Stimulated activated CD8-positive, alpha-beta memory T cell treated with anti-CD3 and anti-CD28 coated beads, Interleukin-7, amount 100 ng/mL, for 1 hour (primary cell): ENCODE measurements around the gene SPTBN1.
A peak's percentile ranks its signal among the peaks of the same experiment; 100 is the strongest.
"Not testable (repeated sequence)": the region's sequence is repeated elsewhere in the genome, so short reads cannot be mapped to it uniquely, and the experiment has no call there.

Experiments used
- DNase-seq, 2 donors: peaks; one replicate each; pipeline ENCODE4 v3.0.0-alpha.2; 2020; ENCODE audit warnings: low read depth in 2 of 2

SPTBN1 gene

DNA sequence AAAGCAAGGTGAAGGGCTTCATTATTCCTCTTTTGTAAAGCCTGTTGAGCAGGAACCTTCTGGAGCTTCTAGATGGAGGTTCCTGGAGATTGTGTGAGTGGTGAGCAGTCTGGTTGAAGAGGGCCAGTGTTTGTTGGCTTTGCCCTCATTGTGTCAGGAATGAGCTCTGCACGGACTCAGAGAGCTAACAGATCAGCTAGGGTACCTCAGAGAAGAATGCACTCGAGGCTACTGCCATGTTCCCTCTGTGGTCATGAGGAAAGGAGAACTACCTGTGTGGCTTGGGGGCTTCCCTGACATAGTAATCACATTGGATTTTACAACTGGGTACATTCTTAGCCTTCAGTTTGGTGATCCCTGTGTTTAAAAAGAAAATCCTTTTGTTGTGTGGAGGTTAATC lies 46.6 kb downstream of the SPTBN1 start:
- no peak for DNase-seq

DNA sequence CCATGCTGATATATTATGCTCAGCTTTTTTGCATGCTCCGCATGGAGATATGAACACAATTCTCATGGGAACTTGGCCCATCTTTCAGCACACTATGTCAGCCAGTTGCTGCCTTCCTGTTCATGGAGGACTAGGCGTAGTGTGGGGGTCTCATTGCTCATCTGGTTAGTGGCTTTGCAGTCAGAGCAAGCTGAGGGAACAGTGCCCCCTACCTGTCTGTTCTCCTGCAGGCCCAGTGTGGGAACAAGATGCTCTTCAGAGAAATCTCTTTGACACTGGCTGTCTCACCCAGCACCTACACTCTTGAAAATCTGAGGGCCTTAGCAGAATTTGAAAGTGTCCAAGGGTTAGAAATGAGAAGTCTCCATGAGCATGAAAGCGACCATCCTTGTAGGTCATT lies 47.1 kb downstream of the SPTBN1 start:
- no peak for DNase-seq

DNA sequence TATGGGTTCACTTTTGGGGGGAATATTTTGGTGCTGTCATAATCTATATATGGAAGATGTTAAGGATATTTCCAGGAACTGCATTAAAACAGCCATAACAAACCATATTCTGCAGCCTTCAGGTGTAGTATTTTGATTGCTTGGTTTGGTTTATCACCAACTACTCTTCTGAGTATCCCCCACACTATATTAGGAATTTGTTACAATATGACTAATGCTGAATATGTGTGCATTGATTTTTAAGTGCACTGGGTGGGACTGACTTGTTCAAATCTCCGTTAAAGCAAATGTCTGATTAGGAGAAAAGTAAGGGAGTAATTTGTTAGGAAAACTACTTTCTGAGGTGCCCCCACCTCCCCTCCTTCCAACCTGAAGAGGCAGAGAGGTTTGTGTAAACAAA lies 47.7 kb downstream of the SPTBN1 start:
- no peak for DNase-seq

DNA sequence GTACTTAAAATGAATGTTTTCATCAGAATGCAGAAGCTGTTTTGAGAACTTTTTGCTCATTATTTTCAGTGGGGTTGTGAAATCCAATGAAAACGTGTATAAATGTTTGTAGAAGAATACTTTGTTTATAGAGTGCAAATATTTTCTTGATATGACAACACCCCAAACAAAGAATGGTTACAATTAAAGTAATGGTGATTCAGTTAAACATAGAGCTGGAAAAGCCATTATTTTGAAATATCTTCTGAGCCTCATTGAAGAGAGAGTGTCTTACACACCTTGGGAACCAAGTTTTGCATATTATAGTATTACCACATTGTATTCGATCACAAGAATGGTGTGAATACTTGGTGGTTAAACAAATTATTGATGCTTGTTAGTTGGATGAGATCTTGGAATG lies 48.7 kb downstream of the SPTBN1 start:
- no peak for DNase-seq

DNA sequence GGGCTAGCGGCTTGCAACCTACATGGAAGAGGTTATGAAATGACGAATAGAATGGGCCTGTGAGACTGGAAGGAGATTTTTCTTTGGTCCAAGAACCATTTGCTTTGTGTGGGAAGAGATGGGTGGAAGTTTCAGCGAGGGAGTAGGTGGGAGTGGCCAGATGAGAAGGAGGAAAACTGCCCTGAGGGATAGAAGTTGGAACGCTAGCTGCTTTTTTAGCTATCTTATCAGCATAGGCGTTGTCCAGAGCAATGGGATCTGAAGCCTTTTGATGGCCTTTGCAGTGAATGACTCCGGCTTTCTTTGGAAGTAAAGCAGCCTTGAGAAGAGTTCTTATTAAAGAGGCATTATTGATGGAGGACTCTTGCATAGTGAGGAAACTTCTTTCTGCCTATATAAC lies 52.4 kb downstream of the SPTBN1 start:
- DNase-seq, result no peak

DNA sequence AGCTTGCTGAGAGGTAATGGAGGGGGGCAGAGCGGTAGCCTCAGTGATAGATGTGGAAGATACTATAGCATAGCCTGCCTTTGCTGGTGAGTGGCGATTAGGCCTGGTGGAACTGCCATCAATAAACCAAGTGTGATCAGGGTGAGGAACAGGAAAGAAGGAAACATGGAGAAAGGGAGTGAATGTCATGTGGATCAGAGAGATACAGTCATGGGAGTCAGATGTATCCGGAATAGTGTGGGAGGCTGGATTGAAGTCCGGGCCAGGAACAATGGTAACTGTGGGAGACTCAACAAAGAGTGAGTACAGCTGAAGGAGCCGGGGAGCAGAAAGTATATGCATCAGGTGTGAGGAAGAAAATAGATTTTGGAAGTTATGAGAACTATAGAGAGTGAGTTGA lies 52.9 kb downstream of the SPTBN1 start:
- DNase-seq, result not testable (repeated sequence)

DNA sequence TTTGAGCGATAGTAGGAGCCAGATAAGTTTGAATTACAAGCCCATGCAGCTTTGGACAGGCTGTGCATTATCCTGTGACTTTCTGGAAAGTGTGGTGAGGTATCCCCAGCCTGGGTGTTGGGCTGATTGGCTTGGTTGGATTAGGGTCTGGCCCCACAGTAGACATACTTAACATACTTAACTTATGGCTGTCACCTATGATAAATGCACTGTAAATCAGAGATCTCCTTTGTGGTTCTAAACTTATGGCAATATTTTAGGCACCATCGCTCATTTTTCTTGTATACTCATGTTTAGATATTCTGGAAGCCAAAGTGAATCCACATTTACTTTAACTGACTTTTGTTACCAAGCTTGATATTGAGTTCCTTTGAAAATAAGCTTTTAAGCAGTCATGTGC lies 54.8 kb downstream of the SPTBN1 start:
- no peak for DNase-seq

DNA sequence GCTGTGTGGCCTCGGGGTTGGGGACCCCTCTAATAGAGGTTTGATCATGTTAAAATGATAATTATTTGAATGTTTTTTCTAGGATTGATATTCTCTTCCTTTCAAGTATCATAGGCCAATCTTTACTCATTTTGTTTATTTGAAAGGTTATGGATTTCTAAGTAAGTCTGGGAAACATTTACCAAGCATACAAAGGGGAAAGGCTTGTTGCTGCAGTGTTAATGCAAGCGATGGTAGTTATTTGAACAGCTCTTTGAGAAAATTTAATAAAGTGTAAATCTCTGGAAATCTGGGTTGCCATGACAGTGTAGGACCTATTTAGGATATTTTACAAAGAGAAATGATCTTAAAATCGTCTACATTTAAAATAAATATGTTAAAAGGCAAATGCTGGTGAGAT lies 56.1 kb downstream of the SPTBN1 start:
- no peak for DNase-seq

DNA sequence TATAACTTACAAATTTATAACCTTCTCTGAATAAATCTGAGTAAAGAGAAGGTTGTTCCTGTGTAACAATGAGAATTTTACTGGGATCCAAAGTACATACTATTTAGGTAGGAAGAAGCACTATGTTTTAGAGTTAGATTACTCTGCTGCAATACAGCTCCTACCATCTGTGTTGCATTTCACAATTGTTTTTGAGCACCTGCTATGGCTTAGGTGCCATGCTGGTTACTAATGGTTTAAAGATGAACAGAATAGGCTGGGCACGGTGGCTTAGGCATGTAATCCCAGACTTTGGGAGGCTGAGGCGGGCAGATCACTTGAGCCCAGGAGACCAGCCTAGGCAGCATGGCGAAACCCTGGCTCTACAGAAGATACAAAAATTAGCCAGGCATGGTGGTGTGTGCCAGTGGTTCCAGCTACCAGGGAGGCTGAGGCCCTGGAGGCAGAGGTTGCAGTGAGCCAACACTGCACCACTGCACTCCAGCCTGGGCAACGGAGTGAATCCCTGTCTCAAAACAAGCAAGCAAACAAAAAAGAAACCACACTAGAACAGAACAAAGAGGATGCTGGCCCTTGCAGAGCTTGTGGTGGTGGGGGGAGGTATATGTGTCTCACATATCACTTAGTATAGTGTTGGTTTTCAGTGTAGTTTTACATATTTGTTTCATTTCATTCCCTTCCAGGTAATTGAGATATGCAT lies 56.7 kb downstream of the SPTBN1 start:
- no peak for DNase-seq

DNA sequence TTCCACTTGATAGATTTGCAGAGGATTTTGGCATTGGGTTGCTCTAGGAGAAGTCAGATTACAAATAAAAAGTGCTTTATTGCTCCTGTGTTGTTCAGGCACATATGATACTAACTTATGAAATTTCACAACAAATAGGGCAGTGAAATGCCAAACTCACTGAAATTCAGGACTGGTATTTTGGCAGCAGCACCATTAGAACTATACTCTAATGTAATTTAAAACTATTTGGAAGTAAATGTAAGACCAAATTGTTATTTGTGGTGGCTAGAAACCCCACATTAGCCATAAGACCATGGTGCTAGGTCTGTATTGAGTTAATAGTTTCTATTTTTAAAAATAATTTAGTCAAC lies 57.2 kb downstream of the SPTBN1 start:
- no peak for DNase-seq

DNA sequence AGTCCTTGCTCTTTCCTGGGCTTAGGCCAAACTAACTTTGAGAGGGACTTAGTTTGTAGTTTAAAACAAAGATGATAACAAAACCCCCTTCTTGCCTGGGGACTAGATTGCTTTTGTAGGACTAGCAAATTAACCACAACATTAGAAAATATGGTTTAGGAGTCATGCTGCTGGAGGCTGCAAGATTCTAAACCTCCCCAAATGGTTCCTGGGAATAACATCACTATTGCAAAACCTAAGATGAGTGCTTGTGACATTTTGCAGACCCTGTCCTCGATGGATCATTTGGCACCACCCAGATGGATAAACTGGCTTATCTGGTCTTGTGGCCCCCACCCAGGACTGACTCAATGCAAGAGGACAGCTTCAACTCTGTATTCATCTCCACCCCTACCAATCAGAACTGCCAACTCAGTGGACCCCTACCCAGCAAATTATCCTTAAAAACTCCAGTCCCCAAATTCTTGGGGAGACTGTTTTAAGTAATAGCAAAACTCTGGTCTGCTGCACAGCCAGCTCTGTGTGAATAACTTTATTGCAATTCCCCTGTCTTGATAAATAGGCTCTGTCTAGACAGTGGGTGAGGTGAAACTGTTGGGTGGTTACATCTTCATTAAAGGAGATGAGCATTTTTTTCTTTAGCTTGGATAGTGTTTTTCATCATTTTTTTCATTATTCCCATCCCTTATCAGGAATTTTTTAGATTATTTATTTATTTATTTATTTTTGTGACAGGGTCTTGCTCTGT lies 58.9 kb downstream of the SPTBN1 start:
- DNase-seq, result no peak

DNA sequence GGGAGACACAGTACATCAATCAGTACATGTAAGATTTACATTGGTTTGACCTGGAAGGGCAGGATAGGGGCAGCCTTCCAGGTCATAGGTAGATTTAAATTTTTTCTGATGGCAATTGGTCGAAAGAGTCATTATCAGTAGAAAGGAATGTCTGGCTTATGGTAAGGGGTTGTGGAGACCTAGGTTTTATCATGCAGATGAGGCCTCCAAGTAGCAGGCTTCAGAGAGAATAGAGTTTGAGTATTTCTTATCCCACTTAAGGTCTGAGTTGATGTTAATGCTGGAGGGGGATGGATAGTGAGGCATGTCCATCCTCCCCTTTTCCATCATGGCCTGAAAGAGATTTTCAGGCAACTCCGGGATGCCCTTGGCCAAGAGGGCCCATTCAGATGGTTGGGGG lies 60.7 kb downstream of the SPTBN1 start:
- no peak for DNase-seq

DNA sequence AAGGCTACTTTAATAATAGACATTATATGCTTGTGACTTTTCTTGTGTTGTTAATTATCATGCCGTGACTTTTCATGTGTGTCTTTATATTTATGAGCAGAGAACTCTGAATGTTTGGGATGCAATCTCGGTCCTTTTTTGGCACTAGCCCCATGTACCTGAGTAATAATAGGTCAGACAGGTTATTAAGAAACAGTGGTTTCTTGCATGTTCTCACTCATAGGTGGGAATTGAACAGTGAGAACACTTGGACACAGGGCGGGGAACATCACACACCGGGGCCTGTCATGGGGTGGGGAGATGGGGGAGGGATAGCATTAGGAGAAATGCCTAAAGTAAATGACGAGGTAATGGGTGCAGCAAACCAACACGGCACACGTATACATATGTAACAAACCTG lies 61.9 kb downstream of the SPTBN1 start:
- not testable (repeated sequence) for DNase-seq

DNA sequence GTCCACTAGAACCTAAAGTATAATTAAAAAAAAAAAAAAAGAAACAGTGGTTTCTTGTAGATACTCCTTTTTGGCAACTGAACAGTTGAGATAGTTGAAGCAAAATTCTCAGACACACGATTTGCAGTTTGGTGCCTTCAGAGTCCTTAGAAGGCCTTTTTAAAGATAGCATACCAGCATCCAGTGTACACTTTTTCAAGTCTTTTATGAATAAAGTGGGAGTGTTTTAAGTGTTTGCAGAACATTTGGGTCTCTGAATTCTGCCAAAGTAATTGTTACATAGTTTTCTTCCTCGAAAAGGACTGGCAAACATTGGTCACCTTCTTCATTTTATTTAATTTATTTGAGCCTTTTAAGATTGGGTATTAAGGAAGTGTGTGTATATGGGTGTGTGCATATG lies 62.3 kb downstream of the SPTBN1 start:
- no peak for DNase-seq

DNA sequence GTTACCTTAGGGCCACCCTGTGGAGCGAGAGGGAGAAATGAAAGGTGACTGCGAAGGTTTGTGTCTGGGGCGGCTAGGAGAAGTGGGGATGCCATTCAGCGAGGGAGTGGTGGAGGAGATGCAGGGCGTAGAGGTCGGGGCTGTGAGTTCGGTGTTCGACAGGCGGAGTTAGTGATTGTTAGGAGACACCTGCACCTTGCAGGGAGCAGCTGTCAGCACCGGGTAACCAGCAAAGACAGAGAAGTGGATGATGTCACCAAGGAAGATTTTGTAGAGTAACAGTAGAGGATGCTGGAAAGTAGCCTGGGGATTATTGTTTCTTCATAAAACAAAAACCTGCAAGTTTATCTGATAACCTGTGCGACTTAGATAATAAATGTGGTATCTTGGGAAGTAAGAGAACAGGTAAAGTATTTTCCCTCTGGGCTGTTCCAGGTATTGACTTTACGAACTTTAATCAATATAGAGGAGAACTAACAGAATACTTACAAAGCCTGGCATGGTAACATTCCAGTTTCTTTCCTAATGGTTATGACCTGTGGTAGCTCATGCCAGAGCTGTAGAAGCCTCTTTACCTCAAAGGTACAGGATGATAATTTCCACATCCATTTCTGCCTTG lies 63.8 kb downstream of the SPTBN1 start:
- DNase-seq, result no peak

DNA sequence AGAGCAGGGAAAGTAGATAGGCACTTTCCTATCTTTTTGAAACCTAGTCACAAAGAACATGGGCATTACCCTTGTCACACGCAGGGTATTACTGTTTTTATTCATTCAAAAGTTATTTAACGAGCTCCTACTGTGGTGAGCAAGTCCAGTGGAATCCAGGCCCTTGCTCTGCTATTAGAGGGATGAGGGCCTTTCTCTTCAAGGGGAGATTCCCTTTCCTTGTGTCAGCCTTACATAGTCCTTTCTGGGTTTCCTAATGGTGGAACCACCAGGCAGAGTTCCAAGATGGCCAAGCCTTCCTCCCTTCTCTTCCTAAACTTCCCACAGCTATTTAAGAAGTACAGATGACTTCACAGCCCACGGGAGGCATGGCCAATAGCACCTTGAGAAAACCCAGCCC lies 64.6 kb downstream of the SPTBN1 start:
- DNase-seq, result no peak

DNA sequence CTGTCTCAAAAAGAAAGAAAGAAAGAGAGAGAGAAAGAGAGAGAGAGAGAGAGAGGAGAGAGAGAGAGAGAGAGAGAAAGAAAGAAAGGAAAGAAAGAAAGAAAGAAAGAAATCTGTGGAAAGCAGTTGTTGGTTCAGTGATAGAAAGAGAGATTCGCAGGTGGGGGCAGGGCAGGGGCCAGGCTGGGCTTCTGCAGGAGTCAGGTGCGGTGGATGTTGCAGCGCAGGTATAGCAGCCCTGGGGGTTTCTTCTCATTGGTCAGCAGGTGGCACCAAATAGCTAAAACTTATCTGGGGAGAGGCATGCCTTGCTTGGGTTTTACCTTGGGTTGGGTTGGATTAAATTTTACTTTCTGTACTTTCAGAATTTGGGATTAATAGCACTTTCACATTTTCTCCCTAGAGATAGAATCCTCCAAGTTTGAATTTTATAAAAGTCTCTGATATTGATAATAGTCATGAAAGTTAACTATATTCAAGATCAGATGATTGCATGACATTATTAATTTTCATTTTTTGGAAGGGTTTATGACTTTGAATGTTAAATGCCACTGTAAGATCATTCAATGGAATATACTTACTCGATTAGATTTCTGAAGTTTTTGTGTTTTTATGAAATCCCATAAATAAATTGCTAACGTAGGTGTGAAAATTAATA lies 66.6 kb downstream of the SPTBN1 start:
- peak; percentile 23 to 25 for DNase-seq

DNA sequence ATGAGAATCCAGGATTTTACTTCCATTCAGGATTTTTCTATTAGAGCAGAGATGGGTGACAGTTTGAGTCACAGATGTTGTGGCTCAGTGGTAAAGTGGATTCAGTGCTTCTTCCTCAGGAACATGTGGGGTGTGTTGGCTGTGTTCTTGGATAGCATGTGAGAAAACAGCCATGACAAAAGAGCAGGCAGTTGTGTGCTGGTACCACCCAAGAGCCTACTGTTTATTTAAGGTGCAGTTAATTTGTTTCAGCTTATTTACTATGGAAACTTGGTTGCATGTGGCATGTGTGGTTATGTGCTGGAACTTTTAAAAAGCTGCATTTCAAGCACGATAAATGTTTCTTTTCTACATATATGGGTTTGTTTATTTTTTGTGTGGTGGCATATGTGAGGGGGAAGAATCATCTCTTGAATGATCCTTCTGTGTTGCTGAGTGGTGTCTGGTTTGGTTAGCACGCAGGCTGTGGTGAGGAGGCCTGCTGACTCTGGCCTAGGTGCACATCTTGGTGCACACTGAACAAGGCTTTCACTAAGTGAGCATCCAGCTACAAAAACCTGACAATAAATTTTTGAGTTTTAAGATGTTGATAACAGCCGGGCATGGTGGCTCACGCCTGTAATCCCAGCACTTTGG lies 67.3 kb downstream of the SPTBN1 start:
- no peak for DNase-seq

DNA sequence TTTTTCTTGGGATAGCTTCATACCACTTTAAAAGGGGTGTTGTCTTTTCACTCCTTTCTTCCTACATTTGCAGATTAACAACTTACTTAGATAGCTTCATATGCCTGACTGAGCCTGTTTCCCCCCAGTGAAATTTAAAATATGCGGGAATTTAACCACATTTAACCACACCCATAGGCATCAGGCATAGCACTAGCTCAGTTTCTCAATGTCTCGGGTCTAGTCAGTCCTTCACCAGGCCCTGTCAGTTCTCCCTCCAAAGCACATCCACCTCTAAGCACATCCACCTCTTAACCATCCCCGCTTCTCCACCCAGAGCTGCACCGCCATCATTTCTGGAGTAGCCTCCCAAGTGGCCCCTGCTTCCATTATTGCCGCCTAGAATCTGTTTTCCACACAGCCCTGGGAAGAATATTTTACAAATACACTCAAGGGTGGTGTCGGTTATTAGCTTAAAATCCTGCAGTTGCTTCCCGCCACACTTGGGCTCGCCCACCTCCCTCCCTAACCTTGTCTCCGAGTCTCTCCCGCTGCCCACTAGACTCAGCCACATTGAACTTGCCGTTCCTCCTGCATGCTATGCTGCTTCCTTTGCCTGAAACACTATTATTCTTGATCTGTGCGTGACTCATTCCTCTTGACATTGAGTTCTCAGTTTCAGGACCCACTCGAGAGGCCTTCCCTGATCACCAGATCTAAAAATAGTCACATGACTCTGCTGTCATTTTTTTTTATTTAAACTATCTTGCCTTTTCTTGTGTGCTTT lies 68.3 kb downstream of the SPTBN1 start:
- no peak for DNase-seq

DNA sequence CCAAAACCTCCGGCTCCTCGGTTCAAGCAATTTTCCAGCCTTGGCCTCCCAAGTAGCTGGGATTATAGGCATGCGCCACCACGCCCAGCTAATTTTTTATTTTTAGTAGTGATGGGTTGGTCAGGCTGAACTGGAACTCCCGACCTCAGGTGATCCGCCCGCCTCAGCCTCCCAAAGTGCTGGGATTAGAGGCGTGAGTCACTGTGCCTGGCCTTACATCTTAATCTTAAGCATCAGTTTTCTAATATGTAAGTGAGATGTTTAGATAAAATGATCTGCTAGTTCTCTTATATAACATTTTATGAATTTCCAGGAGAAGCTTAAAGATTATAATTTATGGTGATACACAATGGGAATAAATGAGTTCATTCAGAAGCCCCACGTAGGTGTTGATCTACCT lies 69.2 kb downstream of the SPTBN1 start:
- DNase-seq, result no peak

DNA sequence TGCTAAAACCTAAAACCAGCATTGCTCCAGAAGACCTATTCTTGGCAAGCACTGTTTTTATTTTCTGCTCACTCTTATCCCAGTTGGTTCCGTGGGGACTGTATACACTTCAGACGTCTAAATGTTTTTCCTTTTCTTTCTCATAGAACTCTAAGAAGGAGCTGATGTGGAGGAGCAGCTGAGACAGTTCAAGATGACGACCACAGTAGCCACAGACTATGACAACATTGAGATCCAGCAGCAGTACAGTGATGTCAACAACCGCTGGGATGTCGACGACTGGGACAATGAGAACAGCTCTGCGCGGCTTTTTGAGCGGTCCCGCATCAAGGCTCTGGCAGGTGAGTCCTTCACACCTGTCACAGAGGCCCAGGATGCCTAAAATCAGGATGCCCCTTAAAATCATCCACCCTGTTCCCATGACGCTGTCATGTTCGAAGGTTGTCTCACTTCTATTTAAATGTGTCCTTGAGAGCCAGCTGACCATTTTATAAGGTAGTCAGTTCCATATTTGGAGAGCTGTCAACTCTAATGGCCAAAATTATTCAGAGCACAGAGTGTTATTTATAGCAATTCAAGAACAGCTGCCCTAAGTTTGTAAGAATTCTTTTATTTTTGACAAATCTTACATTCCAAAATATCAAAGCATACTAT lies 70.2 kb downstream of the SPTBN1 start:
- DNase-seq, result no peak
